Measurements from ENCODE around the gene PXMP2. TPM values are rescaled to one million over a fixed set of nuclear protein-coding genes. Genes with fewer than 3 reads are reported as not detected.

The PXMP2 gene
- total RNA-seq, 1 donor from 2014 or later, result 18.8 TPM

GRCh38 chr12:132719141-132719953 is 32.0 kb downstream of the PXMP2 start:
- Histone ChIP-seq H3K27me3 (no peaks in the 10 kb centered on the region), H3K36me3 (peaks cover 46 to 75% of the 10 kb centered on the region in 2 donors), H3K27ac (no peak overlapping the region), H3K4me3 (no peak overlapping the region), H3K9me3 (no peaks in the 10 kb centered on the region), H3K4me1 (no peaks in the 10 kb centered on the region)
- intact Hi-C loops (cut with DNase I), result no loop called here
- no peak for TF ChIP-seq CTCF (IDR thresholded peaks at IDR 0.05)
- DNase-seq (ENCODE audit: low spot score in 2 of 2), result no peak

- Histone ChIP-seq H3K36me3 (peaks cover 49 to 77% of the 10 kb centered on the region in 2 donors), H3K4me1 (no peaks in the 10 kb centered on the region)
- no peak for TF ChIP-seq CTCF (IDR thresholded peaks at IDR 0.05)
Measured at GRCh38 chr12:132719954-132720324, 32.6 kb downstream of the PXMP2 start.

GRCh38 chr12:132720606-132721345 is 33.4 kb downstream of the PXMP2 start:
- H3K36me3 ChIP-seq, result peaks cover 55 to 82% of the 10 kb centered on the region in 2 donors
- DNase-seq (ENCODE audit: low spot score in 2 of 2), result no peak
- TF ChIP-seq CTCF (IDR thresholded peaks at IDR 0.05), result no peak
- H3K27me3 ChIP-seq, result no peaks in the 10 kb centered on the region
- H3K4me3 ChIP-seq, result no peak overlapping the region
- intact Hi-C loops (cut with DNase I), result no loop called here
- no peak overlapping the region for H3K27ac ChIP-seq
- no peaks in the 10 kb centered on the region for H3K9me3 ChIP-seq
- H3K4me1 ChIP-seq, result no peaks in the 10 kb centered on the region

More at GRCh38 chr12:132719954-132720324, 32.6 kb downstream of the PXMP2 start:
- DNase-seq (ENCODE audit: low spot score in 2 of 2), result no peak
- Histone ChIP-seq H3K4me3 (no peak overlapping the region), H3K27ac (no peak overlapping the region), H3K9me3 (no peaks in the 10 kb centered on the region), H3K27me3 (no peaks in the 10 kb centered on the region)
- intact Hi-C loops (cut with DNase I), result no loop called here

- no peak for DNase-seq (ENCODE audit: low spot score in 2 of 2)
- Histone ChIP-seq H3K27me3 (no peaks in the 10 kb centered on the region), H3K27ac (no peak overlapping the region), H3K4me3 (no peak overlapping the region), H3K9me3 (no peaks in the 10 kb centered on the region), H3K4me1 (no peaks in the 10 kb centered on the region), H3K36me3 (peaks cover 66 to 90% of the 10 kb centered on the region in 2 donors)
- no peak for TF ChIP-seq CTCF (IDR thresholded peaks at IDR 0.05)
- intact Hi-C loops (cut with DNase I), result no loop called here
Measured at GRCh38 chr12:132723015-132723763, 35.8 kb downstream of the PXMP2 start.

GRCh38 chr12:132723764-132724140 is 36.4 kb downstream of the PXMP2 start:
- intact Hi-C loops (cut with DNase I), result no loop called here
- peaks cover 69 to 93% of the 10 kb centered on the region in 2 donors for H3K36me3 ChIP-seq
- TF ChIP-seq CTCF (IDR thresholded peaks at IDR 0.05), result no peak
- H3K27me3 ChIP-seq, result no peaks in the 10 kb centered on the region
- H3K4me1 ChIP-seq, result no peaks in the 10 kb centered on the region
- H3K4me3 ChIP-seq, result no peak overlapping the region
- H3K9me3 ChIP-seq, result no peaks in the 10 kb centered on the region
- H3K27ac ChIP-seq, result no peak overlapping the region
- no peak for DNase-seq (ENCODE audit: low spot score in 2 of 2)
